SK-N-SH treated with all-trans-retinoic acid at 6 μM for 48 hours (cell line): ENCODE data around the gene PTPRN2.

Experiments
- ATAC-seq: fragments of 200-7000 bp; cut with Tn5 transposase; 3 replicates; pipeline ENCODE4 v1.9.1; 2020; ENCODE audit warnings: mild to moderate bottlenecking, moderate library complexity
- ARNTL ChIP-seq: fragments of 450-650 bp; formaldehyde crosslinking; IDR thresholded peaks from 2 replicates; pipeline ENCODE4 v1.5.0; 2020; ENCODE audit warnings: low read depth, mild to moderate bottlenecking, moderate library complexity, borderline replicate concordance
- BACH2 ChIP-seq: fragments of 250-450 bp; sonication (Bioruptor Pico); IDR thresholded peaks from 2 replicates; pipeline ENCODE4 v1.9.0; 2021; ENCODE audit warnings: mild to moderate bottlenecking, borderline replicate concordance
- CREB5 ChIP-seq: fragments of 250-450 bp; sonication (Bioruptor Pico); IDR thresholded peaks from 2 replicates; pipeline ENCODE4 v1.5.1; 2020; ENCODE audit warnings: low read depth, mild to moderate bottlenecking, moderate library complexity
- ESRRG ChIP-seq: fragments of 250-450 bp; sonication (Bioruptor Pico); IDR thresholded peaks from 2 replicates; pipeline ENCODE4 v1.6.1; 2021; ENCODE audit warnings: mild to moderate bottlenecking
- GLIS3 ChIP-seq: fragments of 250-450 bp; sonication (Bioruptor Pico); IDR thresholded peaks from 2 replicates; pipeline ENCODE4 v1.5.0; 2020; ENCODE audit warnings: mild to moderate bottlenecking, moderate library complexity
- OSR1 ChIP-seq: fragments of 250-450 bp; sonication (Bioruptor Pico); IDR thresholded peaks from 2 replicates; pipeline ENCODE4 v1.8.0; 2022; ENCODE audit warnings: moderate library complexity, mild to moderate bottlenecking, inconsistent platforms
- PATZ1 ChIP-seq: fragments of 250-450 bp; sonication (Bioruptor Pico); IDR thresholded peaks from 2 replicates; pipeline ENCODE4 v1.8.0; 2020; ENCODE audit warnings: mild to moderate bottlenecking, moderate library complexity, borderline replicate concordance
- PPARA ChIP-seq: fragments of 250-450 bp; sonication (Bioruptor Pico); IDR thresholded peaks from 2 replicates; pipeline ENCODE4 v1.5.0; 2020; ENCODE audit warnings: mild to moderate bottlenecking, borderline replicate concordance
- RARB ChIP-seq: fragments of 250-450 bp; sonication (Bioruptor Pico); IDR thresholded peaks from 2 replicates; pipeline ENCODE4 v1.8.0; 2021; ENCODE audit warnings: mild to moderate bottlenecking, moderate library complexity
- SNAI2 ChIP-seq: fragments of 250-450 bp; sonication (Bioruptor Pico); IDR thresholded peaks from 2 replicates; pipeline ENCODE4 v1.5.0; 2020; ENCODE audit warnings: mild to moderate bottlenecking, moderate library complexity
- TCF4 ChIP-seq: fragments of 250-450 bp; sonication (Bioruptor Pico); IDR thresholded peaks from 2 replicates; pipeline ENCODE4 v1.8.0; 2021; ENCODE audit warnings: mild to moderate bottlenecking, moderate library complexity, borderline replicate concordance
- TOX ChIP-seq: fragments of 250-450 bp; sonication (Bioruptor Pico); IDR thresholded peaks from 2 replicates; pipeline ENCODE4 v1.8.0; 2021; ENCODE audit warnings: mild to moderate bottlenecking, moderate library complexity, borderline replicate concordance
- ZC3H10 ChIP-seq: fragments of 250-450 bp; sonication (Bioruptor Pico); IDR thresholded peaks from 2 replicates; pipeline ENCODE4 v1.5.1; 2021; ENCODE audit warnings: mild to moderate bottlenecking, moderate library complexity
- ZFP3 ChIP-seq: fragments of 250-450 bp; sonication (Bioruptor Pico); IDR thresholded peaks from 2 replicates; pipeline ENCODE4 v1.5.0; 2020; ENCODE audit warnings: mild to moderate bottlenecking, moderate library complexity
- ZFP30 ChIP-seq: fragments of 450-650 bp; formaldehyde crosslinking; IDR thresholded peaks from 2 replicates; pipeline ENCODE4 v1.5.0; 2022; ENCODE audit warnings: mild to moderate bottlenecking, moderate library complexity
- ZNF565 ChIP-seq: fragments of 450-650 bp; formaldehyde crosslinking; conservative IDR thresholded peaks from 2 replicates; pipeline ENCODE4 v1.5.0; 2020; ENCODE audit warnings: low read depth, mild to moderate bottlenecking, moderate library complexity
- ZNF70 ChIP-seq: fragments of 450-650 bp; formaldehyde crosslinking; IDR thresholded peaks from 2 replicates; pipeline ENCODE4 v1.5.0; 2020; ENCODE audit warnings: mild to moderate bottlenecking, moderate library complexity
- ZNF8 ChIP-seq: fragments of 450-650 bp; formaldehyde crosslinking; IDR thresholded peaks from 2 replicates; pipeline ENCODE4 v1.5.0; 2020; ENCODE audit warnings: mild to moderate bottlenecking, moderate library complexity
- TF ChIP-seq, protein P1 (sequence below): fragments of 250-450 bp; sonication (Bioruptor Pico); IDR thresholded peaks from 2 replicates; pipeline ENCODE4 v1.5.0; 2020; ENCODE audit warnings: mild to moderate bottlenecking, moderate library complexity
- TF ChIP-seq, protein P2 (sequence below): fragments of 250-450 bp; sonication (Bioruptor Pico); IDR thresholded peaks from 2 replicates; pipeline ENCODE4 v1.5.1; 2021; ENCODE audit warnings: mild to moderate bottlenecking, moderate library complexity
- TF ChIP-seq, protein P3 (sequence below): fragments of 250-450 bp; sonication (Bioruptor Pico); IDR thresholded peaks from 2 replicates; pipeline ENCODE4 v1.8.0; 2021; ENCODE audit warnings: low read depth, mild to moderate bottlenecking, moderate library complexity, borderline replicate concordance

The PTPRN2 gene

GRCh38 chr7:157979636-157980340, 607.8 kb downstream of the PTPRN2 start:
- no peak for TF ChIP-seq GLIS3 (CRISPR knock-in tag)
- no peak for TF ChIP-seq PATZ1 (CRISPR knock-in tag)
- no peak for TF ChIP-seq BACH2
- TF ChIP-seq, protein P1, sequence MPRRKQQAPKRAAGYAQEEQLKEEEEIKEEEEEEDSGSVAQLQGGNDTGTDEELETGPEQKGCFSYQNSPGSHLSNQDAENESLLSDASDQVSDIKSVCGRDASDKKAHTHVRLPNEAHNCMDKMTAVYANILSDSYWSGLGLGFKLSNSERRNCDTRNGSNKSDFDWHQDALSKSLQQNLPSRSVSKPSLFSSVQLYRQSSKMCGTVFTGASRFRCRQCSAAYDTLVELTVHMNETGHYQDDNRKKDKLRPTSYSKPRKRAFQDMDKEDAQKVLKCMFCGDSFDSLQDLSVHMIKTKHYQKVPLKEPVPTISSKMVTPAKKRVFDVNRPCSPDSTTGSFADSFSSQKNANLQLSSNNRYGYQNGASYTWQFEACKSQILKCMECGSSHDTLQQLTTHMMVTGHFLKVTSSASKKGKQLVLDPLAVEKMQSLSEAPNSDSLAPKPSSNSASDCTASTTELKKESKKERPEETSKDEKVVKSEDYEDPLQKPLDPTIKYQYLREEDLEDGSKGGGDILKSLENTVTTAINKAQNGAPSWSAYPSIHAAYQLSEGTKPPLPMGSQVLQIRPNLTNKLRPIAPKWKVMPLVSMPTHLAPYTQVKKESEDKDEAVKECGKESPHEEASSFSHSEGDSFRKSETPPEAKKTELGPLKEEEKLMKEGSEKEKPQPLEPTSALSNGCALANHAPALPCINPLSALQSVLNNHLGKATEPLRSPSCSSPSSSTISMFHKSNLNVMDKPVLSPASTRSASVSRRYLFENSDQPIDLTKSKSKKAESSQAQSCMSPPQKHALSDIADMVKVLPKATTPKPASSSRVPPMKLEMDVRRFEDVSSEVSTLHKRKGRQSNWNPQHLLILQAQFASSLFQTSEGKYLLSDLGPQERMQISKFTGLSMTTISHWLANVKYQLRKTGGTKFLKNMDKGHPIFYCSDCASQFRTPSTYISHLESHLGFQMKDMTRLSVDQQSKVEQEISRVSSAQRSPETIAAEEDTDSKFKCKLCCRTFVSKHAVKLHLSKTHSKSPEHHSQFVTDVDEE (CRISPR knock-in tag): no peak
- TF ChIP-seq SNAI2: no peak
- TF ChIP-seq TCF4: no peak
- no peak for TF ChIP-seq TOX (CRISPR knock-in tag)
- no peak for TF ChIP-seq ZNF8
- no peak for TF ChIP-seq ZFP3 (CRISPR knock-in tag)
- no peak for TF ChIP-seq ZNF565 (CRISPR knock-in tag)
- TF ChIP-seq, protein P2, sequence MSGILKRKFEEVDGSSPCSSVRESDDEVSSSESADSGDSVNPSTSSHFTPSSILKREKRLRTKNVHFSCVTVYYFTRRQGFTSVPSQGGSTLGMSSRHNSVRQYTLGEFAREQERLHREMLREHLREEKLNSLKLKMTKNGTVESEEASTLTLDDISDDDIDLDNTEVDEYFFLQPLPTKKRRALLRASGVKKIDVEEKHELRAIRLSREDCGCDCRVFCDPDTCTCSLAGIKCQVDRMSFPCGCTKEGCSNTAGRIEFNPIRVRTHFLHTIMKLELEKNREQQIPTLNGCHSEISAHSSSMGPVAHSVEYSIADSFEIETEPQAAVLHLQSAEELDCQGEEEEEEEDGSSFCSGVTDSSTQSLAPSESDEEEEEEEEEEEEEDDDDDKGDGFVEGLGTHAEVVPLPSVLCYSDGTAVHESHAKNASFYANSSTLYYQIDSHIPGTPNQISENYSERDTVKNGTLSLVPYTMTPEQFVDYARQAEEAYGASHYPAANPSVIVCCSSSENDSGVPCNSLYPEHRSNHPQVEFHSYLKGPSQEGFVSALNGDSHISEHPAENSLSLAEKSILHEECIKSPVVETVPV (CRISPR knock-in tag): no peak
- no peak for TF ChIP-seq ESRRG
- TF ChIP-seq ARNTL (CRISPR knock-in tag): no peak
- no peak for TF ChIP-seq PPARA (CRISPR knock-in tag)
- TF ChIP-seq ZFP30 (CRISPR knock-in tag): no peak
- TF ChIP-seq, protein P3, sequence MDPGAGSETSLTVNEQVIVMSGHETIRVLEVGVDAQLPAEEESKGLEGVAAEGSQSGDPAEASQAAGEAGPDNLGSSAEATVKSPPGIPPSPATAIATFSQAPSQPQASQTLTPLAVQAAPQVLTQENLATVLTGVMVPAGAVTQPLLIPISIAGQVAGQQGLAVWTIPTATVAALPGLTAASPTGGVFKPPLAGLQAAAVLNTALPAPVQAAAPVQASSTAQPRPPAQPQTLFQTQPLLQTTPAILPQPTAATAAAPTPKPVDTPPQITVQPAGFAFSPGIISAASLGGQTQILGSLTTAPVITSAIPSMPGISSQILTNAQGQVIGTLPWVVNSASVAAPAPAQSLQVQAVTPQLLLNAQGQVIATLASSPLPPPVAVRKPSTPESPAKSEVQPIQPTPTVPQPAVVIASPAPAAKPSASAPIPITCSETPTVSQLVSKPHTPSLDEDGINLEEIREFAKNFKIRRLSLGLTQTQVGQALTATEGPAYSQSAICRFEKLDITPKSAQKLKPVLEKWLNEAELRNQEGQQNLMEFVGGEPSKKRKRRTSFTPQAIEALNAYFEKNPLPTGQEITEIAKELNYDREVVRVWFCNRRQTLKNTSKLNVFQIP: no peak
- TF ChIP-seq CREB5: no peak
- no peak for TF ChIP-seq ZNF70
- TF ChIP-seq RARB: no peak
- no peak for ATAC-seq

GRCh38 chr7:157978766-157979165, 608.9 kb downstream of the PTPRN2 start:
- ATAC-seq: no peak

More at GRCh38 chr7:157978766-157979165, 608.9 kb downstream of the PTPRN2 start:
- TF ChIP-seq SNAI2 (no peak), ESRRG (no peak), TCF4 (no peak), ZC3H10 (CRISPR knock-in tag) (no peak), OSR1 (CRISPR knock-in tag) (no peak), ARNTL (CRISPR knock-in tag) (no peak), ZNF565 (CRISPR knock-in tag) (no peak), ZFP3 (CRISPR knock-in tag) (no peak), BACH2 (no peak), PPARA (CRISPR knock-in tag) (no peak)
- TF ChIP-seq, protein P1 (CRISPR knock-in tag): no peak
